ENCODE data around the gene FOXM1.

FOXM1 gene

DNA sequence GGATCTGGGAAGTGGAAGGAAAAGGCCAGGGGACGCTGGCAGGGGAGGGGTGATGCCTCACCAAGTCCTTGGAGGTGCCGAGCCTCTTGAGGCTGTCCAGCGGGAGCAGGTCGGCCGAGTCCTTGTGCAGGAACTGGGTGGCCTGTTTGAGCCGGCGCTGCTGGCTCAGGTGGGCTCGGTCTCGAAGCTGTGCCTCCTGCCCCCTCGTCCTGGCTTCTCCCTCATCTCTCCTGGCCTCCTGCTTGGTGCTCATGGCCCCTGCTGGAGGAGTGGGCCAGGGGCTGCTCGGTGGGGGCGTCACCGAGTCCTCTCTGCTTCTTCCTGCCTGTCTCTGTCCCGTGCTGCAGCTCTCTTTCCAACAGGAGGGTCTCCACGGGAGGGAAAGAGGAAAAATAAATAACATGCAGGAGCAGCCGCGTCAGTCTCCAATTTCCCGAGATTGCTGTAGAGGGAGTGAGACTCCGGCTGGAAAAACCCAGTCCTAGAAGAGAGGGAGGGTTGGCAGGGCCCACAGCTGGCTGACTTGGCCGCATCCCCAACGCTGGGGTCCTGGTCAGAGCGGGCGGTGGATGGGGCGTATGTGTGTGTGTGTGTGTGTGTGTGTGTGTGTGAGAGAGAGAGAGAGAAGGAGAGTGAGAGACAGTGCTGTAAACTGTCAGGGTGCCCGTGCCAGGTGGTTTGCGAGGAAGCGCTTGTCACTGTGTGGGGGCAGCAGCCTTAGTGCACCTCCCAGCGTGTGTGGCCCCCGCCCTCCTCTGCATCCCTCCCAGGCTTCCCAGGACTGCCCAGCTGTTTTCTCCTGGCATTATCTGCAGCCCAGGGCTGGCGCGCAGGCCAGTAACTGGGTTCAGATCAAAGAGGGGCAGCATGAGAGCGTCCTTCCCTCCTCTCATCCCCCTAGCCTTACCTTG lies 42.1 kb downstream of the FOXM1 start, which contains the start of gene NRIP2:
NRIP2 (minus strand) TSS at position 455 of the 911 bp plus-strand sequence; CDS start at position 403, 52 bp downstream.
- DNase-seq: no peak

DNA sequence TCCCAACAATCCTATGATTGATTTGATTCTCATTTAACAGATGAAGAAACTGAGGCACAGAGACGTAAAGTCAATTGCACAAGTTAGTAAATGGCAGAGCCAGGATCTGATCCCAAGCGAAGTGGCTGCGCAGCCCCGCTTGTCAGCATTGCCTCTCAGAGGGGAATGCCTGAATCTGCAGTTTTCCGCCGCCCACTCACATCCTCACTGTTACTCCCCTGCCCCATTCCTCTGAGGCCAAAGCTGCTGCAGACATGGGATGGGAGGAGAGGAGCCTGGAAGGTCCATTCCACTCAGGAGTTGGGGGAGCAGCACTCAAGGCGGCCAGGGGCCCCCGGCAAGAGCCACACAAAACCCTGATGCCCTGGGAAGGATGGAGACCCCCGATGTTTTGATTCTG lies 43.2 kb downstream of the FOXM1 start:
- no peak for DNase-seq

DNA sequence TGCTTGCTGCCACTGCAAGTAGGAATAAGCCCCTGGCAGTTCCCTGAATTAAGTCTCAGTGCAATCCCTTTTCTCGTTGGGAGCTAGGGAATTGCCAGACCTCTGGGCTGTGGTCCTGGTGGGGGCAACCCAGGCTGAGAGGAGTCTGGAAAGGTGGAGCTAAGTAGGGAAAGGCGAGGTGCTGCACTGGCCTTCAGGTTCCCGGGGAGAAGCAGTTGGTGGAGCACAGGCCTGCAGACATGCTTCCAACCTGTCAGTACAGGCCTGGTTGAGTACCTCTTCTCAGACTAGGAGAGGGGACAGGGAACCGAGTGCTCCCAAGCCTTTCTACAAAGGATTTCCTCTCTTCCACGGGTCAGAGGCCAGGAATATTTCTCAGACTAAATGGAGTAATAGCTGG lies 43.6 kb downstream of the FOXM1 start:
- DNase-seq: no peak

- DNase-seq: no peak
Measured at GRCh38 chr12:2832550-2833127, 44.3 kb downstream of the FOXM1 start.

DNA sequence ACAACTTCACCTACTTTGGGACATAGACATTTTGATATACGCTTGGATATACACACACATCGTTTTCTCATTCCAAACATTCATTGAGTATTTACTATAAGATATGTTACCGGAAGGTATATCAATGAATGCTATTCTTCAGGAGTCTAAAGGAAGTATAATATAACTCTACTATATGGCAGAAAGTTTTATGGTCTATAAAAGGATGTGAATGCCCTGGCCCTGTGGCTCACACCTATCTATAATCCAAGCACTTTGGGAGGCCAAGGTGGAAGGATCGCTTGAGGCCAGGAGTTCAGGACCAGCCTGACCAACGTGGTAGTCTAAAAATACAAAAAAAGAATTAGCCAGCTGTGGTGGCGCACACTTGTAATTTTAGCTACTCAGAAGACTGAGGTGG lies 47.7 kb downstream of the FOXM1 start:
- DNase-seq: no peak

DNA sequence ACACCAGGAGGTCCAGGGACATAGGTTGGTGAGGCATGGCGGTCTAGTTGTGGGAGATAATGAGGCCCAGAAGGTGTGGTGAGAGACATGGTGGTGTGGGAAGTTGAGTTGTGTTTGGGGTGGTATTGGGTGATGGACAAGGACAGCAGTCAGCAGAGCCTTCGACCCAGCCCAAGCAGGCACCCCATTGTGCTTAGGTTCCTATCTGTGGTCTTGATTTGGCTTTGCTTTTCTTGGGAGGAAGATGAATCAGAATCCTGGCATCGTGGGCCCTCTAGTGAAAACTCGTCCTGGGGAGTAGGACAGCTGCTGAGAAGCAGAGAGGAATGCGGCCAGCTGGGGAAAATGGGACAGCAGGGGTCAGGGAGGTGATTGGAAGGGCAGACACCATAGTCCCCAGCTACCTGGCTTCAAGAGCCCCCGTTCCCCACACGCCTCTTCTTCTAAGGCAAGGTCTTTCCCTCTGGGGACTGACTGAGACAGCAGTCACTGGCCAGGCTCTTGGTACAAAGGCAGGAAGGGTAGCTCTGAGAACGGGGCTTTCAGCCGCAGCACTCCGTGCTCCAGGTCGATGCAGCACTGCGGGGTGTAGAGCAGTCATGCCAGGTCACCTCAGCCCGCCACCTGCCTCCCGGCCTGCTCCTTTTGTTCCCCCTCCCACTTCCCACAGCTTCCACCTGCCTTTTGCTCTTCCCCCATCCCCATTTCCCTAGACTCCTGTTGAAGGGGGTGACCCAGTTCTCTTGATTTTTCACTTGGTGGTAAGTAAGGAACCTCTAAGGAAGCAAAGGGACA lies 50.1 kb downstream of the FOXM1 start:
- DNase-seq: no peak

DNA sequence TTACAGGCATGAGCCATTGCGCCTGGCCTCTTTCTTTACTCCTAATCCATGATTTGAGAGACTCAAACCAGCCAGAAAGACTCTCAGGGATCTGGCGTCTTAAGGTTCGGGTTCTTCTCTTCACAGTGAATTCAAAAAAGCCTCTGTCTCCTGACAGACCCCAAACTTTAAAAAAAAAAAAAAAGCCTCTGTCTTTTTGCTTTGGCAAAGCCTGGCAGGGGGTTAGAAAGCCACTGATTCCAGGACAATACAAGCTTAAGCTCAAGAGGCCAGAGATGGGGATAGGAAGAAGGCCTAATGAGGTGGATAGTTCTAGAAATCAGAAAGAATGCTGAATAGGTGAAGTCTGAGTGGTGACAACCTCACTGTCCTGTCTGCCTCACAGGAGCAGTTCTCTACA lies 50.9 kb downstream of the FOXM1 start:
- no peak for DNase-seq

DNA sequence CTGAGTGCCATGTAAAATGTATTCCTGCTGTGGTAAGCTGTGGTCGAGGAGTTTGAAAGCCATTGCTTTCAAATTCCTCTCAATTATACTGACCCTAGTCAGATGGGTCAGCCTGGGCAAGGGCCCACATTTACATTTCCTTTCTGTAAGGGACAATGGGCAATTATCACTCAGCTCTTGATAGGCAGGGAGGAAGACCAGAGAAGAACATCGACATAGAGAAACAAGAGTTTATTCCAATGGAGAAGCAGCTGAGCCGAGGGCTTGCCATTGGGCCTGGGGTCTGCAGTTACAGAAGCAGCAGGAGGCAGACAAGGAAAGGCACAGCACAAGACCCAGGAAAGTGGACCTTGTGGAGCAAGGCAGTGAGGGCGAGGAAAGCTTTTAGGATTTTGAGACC lies 51.8 kb downstream of the FOXM1 start:
- DNase-seq: no peak

DNA sequence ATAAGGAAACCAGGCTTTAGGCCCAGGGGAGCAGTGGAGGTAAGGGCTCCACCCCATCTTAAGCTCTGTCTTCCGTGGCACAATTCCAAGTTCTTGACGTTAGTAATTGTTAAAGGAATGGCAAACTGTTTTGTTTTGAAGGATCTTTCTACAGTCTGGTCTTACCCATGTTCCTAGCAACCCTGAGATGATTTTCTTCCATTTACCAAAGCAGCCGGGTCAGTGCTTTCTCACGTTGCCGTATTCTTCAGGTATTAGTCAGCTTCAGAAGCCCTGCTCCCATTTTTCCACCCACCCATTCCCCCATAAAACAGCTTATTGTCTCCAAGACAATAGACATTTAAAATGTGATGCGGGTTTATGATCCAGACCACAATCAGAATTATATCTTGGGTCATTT lies 52.4 kb downstream of the FOXM1 start:
- no peak for DNase-seq

DNA sequence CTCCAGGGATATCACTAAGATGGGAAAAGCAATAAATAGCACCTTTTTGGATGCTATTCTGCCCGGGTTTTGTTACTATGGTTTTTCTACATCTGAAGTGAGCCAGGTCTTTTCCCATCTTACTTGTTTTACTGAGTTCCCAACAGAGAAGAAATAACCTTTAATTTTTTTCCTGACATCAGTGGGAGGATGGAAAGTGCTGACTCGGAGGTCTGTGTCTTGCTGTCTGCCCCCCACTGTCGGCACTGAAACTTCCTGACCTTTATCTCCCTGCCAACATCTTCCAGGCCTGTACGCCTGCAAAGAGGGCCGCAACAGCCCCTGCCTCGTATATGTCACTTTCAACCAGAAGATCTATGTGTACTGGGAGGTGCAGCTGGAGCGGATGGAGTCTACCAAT lies 53.5 kb downstream of the FOXM1 start:
- DNase-seq: no peak

- DNase-seq: no peak
Measured at GRCh38 chr12:2820432-2820831, 56.5 kb downstream of the FOXM1 start.

DNA sequence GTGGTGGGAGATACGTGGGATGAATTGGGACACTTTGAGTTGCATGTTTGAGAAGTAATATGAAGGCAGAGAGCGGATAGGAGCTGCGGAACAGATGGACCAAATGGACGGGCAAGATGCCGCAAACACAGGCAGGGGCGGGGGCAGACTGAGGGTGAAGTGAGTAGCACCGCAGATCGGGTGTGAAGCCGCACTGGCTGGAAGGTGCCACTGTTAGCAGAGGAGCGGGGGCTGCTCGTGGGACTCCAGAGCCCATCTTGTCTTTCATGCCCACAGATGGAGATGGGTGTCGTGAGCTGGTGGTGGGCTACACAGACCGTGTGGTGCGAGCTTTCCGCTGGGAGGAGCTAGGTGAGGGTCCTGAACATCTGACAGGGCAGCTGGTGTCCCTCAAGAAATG lies 57.2 kb downstream of the FOXM1 start:
- DNase-seq: no peak

GRCh38 chr12:2813214-2814185 lies 63.5 kb downstream of the FOXM1 start:
- peak; percentile 69 for DNase-seq

DNA sequence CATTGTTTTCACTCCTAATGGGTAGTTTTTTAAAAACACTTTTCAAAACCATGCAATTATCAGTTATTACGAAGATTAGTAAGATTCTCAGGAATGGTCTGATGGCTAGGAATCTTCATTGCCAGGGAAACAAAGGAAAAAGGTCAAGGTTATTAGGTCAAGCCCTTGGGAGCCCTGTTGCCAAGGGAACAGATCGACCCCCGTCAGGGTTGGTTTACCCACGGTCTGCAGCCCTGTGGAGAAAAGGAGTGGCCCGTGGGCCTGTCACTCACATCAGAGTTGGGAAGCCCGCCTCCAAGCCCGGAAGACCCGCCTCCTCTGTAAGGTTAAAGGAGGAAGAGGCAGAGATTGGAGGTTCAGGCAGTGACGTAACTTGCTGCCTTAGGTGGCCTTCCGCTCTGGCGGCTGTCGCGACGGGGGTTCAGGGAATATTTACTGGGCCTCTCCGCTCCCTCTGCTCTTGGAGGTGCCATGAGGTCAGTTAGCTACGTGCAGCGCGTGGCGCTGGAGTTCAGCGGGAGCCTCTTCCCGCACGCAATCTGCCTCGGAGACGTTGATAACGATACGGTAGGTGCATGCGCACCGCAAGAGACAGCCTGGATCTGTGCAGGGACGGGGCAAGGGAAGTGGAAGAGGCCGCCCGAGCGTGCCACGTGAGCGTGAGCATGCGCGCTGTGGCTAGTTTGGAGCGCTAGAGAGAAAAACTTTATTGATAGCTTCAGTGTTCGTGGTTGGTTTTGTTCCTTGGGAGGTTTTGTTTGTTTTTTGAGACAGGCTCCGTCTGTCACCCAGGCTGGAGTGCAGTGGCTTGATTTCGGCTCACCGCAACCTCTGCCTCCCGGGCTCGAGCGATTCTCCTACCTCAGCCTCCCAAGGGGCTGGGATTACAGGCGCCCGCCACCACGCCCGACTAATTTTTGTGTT lies 64.4 kb downstream of the FOXM1 start, which contains the start of gene ITFG2:
ITFG2 (plus strand) TSS at position 379 of the 924 bp plus-strand sequence; CDS start at position 472, 93 bp downstream.
- peak; percentile 98 for DNase-seq

GRCh38 chr12:2811801-2812200 lies 65.2 kb downstream of the FOXM1 start:
- DNase-seq: no peak
